Vagina (tissue), 2 donors: ENCODE data around the gene HOXC5. TPM values are rescaled to one million over a fixed set of nuclear protein-coding genes. Genes with fewer than 3 reads are reported as not detected.

Experiments used
- DNase-seq, 2 donors: peaks; one replicate each; pipeline ENCODE4 v3.0.0-alpha.2; 2017; ENCODE audit errors: extremely low spot score in 2 of 2
- H3K27ac ChIP-seq: fragments of 200-600 bp; sonication (generic); one replicate; pipeline ENCODE4 v1.5.1; 2019
- H3K27me3 ChIP-seq: fragments of 200-600 bp; sonication (generic); one replicate; pipeline ENCODE4 v1.5.1; 2019
- H3K36me3 ChIP-seq, 2 donors: fragments of 200-600 bp; sonication (generic); one replicate each; pipeline ENCODE4 v1.5.1; 2017 to 2019
- H3K4me1 ChIP-seq: fragments of 200-600 bp; sonication (generic); one replicate; pipeline ENCODE4 v1.5.1; 2019
- H3K4me3 ChIP-seq, 2 donors: fragments of 200-600 bp; sonication (generic); 1 replicate in 1 of 2; 2 replicates in 1 of 2; pipeline ENCODE4 v1.5.1; 2016 to 2019
- H3K9me3 ChIP-seq: fragments of 200-600 bp; sonication (generic); one replicate; pipeline ENCODE4 v1.5.1; 2019
- POLR2A ChIP-seq, 2 donors: fragments of 450-650 bp; IDR thresholded peaks; one replicate each; pipeline ENCODE4 v1.6.1; 2017; ENCODE audit warnings: antibody characterized with exemption in 2 of 2, mild to moderate bottlenecking in 2 of 2, moderate library complexity in 2 of 2
- POLR2AphosphoS5 ChIP-seq, 2 donors: sonication (generic); formaldehyde crosslinking; IDR thresholded peaks; one replicate each; pipeline ENCODE4 v1.9.0; 2017; ENCODE audit warnings: antibody characterized with exemption in 2 of 2, mild to moderate bottlenecking in 2 of 2, low read depth in 1 of 2; ENCODE audit not compliant: insufficient read depth in 1 of 2
- intact Hi-C: fragments of 100-400 bp; cut with DNase I; formaldehyde crosslinking; loops from one replicate; pipeline ENCODE4 v1.15.1; 2023
- total RNA-seq: library from RNA; depleted of rRNA; stranded (reverse); fragments of >200 nt; gene quantifications from one replicate; pipeline ENCODE4 v1.2.3, GENCODE V29; 2016
- TF ChIP-seq, protein P1 (sequence below), 3 experiments: fragments of 450-650 bp in 2 of 3; fragments of 200-600 bp in 1 of 3; sonication (generic) in 1 of 3; IDR thresholded peaks; one replicate each; pipeline ENCODE4 v1.5.1; 2017 to 2019; ENCODE audit warnings: antibody characterized with exemption in 3 of 3, mild to moderate bottlenecking in 2 of 3, moderate library complexity in 2 of 3

HOXC5 gene
- total RNA-seq, 1 donor from 2014 or later = not detected

DNA sequence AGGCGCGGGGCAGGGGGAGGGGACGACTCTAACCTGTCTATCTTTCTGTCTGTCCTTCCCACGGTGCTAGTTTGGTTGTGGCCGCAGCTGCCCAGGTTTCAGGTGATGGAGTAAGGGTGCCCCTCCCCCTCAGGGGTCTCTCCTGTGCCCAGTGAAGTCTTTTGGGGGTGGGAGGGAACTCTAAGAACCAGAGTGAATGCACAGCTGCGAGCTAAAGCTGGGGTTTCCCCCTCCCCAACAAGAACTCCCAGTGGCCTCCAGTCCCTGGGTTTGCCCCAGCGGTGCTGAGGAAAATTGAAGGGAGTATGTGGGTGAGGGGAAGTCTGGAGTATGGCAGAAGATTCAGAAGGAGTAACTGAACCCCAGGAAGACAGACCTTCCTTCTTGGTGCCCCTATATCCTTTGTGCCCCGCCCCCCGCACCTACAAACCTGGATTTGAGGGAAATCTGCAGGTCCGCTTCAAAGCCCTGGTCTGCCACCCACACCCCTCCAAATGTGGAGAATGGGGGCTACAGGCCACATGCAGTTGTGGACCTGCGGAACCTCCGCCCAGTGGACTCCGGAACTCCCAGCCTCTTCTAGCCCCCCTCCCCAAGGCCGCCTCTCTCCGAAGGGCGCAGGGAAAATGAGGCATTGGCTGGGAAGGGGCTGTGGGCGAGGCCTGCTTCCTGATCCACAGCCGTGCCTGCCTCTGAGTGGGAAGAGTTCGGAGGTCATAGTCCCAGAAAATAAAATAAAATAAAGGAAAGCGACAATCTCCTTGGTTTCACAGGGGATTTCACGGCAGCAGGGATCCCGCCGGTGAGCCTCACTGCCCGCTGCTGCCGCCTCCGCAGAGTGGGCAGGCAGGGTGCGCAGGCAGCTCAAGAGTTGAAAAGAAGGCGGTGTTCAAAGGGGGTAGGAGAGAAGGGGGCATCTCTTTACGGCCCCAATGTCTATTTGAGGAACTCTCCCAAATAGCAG lies 36.3 kb upstream of the HOXC5 start:
- peaks cover 61% of the 10 kb centered on the region for H3K27me3 ChIP-seq
- peaks cover 39% of the 10 kb centered on the region for H3K4me1 ChIP-seq

DNA sequence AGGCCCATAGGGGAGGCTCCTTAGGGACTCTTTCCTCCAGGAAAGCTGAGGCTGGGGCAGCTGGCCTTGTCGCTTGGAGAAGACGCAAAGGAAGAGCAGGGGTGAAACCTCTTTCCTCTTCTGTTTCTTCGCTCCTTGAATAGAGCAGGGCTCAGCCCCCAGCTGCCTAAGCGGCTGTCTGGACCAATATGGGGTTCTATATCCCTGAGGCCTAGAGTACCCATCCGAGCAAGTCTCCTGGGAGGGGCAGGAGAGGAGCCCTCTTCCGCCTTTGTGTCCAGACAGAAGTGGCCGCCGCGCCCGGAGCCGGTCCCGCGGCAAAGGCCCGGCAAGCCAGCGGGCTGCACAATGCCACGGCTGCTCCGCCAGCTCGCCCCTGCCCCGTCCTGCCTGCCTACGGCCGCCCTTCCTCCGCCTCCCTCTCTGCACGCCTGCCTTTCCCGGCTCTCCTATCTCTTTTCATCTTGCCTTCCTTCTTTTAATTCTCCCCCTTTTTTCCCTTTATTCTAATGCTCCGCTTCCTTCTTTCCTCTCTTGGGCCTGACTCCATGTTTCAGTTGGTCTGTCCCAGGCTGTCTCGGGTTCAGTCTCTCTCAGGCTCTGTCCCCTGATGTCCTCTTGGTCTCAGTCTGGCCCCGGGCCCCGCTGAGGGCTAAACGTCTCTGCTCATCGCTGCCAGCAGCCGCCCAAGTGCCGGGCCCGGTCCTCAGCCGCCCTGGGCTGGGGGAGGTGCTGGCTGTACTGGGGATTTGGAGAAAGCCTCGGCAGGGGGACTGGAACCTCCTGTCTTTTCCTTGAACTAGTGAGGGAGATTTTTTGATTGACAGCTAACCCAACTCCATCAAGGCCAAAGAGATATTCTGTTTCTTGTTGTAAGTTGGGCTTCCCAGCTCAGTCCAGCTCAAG lies 35.4 kb upstream of the HOXC5 start:
- Histone ChIP-seq H3K4me1 (peaks cover 39% of the 10 kb centered on the region), H3K9me3 (no peaks in the 10 kb centered on the region), H3K4me3 (no peak overlapping the region), H3K27ac (no peak overlapping the region), H3K36me3 (no peaks in the 10 kb centered on the region), H3K27me3 (peaks cover 63% of the 10 kb centered on the region)
- no peak for DNase-seq
- TF ChIP-seq, protein P1, sequence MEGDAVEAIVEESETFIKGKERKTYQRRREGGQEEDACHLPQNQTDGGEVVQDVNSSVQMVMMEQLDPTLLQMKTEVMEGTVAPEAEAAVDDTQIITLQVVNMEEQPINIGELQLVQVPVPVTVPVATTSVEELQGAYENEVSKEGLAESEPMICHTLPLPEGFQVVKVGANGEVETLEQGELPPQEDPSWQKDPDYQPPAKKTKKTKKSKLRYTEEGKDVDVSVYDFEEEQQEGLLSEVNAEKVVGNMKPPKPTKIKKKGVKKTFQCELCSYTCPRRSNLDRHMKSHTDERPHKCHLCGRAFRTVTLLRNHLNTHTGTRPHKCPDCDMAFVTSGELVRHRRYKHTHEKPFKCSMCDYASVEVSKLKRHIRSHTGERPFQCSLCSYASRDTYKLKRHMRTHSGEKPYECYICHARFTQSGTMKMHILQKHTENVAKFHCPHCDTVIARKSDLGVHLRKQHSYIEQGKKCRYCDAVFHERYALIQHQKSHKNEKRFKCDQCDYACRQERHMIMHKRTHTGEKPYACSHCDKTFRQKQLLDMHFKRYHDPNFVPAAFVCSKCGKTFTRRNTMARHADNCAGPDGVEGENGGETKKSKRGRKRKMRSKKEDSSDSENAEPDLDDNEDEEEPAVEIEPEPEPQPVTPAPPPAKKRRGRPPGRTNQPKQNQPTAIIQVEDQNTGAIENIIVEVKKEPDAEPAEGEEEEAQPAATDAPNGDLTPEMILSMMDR (IDR thresholded peaks at IDR 0.05) = no peak
- TF ChIP-seq POLR2AphosphoS5 (IDR thresholded peaks at IDR 0.05; ENCODE audit: insufficient read depth in 1 of 2, low read depth in 1 of 2) (no peak), POLR2A (IDR thresholded peaks at IDR 0.05) (no peak)
- intact Hi-C loops = no loop called here

More for the DNA sequence above, 36.3 kb upstream of the HOXC5 start:
- TF ChIP-seq POLR2AphosphoS5 (IDR thresholded peaks at IDR 0.05; ENCODE audit: insufficient read depth in 1 of 2, low read depth in 1 of 2) (no peak), POLR2A (IDR thresholded peaks at IDR 0.05) (no peak)
- TF ChIP-seq, protein P1 (IDR thresholded peaks at IDR 0.05) = no peak
- intact Hi-C loops = no loop called here
- no peak for DNase-seq
- H3K9me3 ChIP-seq = no peaks in the 10 kb centered on the region
- peak overlapping the region; percentile 43 to 51 for H3K4me3 ChIP-seq
- no peak overlapping the region for H3K27ac ChIP-seq
- no peaks in the 10 kb centered on the region for H3K36me3 ChIP-seq

DNA sequence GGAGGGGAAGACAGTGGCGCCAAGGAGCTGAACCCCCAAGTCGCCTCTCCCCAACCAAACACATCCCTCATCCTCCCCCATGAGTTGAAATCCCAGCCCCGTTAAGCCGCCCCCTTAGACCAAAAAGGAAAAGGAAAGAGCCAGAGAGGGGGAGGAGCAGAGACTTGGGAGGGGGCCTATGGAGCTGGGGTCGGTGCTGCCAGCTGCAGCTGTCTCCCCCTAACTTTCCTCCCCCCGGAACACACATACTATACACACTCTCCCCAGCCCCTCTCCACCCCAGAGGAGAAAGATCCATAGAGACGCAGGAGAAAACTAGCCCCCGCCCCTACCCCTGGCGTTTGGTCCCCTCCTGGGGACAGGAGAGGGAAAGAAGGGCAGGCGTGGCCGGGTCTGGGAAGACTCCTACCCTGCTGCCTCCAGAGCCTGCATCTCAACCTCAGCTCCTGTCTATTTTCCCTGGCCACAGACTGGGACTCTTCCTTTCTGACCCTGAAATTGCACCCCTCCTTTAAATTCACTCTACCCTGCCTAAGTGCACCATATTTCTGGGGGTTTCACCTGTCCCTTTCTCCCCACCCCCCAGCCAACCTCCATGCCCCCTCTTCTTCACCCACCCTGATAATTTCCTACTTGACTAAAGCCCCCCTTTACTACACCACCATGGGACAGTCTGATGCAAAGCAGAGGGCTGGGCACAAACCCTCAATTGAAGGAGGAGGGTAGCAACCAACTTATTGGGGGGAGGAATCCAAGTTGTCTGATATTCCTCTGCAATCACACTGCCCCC lies 34.5 kb upstream of the HOXC5 start:
- H3K4me3 ChIP-seq = no peak overlapping the region
- intact Hi-C loops = no loop called here
- TF ChIP-seq, protein P1 (IDR thresholded peaks at IDR 0.05) = no peak
- TF ChIP-seq POLR2A (IDR thresholded peaks at IDR 0.05) = no peak
- H3K36me3 ChIP-seq = no peaks in the 10 kb centered on the region
- H3K27ac ChIP-seq = no peak overlapping the region
- no peaks in the 10 kb centered on the region for H3K9me3 ChIP-seq
- DNase-seq = no peak
- peaks cover 39% of the 10 kb centered on the region for H3K4me1 ChIP-seq
- H3K27me3 ChIP-seq = peaks cover 57% of the 10 kb centered on the region

DNA sequence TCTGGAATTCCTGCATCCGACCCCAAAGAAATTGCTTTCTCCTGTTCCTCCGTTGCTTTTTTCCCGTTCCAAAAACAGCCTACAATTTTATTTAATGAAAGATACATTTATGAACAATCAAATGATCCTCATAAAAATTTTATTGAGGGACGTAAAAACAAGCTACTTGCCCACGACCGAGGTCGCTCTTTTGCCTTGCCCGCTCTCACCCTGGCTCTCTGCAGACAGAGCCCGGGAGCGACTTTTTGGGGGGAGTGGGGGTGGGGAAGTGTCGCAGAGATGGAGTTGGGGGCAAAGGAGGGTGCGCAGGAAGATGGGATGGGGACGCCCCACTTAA lies 34.0 kb upstream of the HOXC5 start:
- Histone ChIP-seq H3K4me3 (no peak overlapping the region), H3K9me3 (no peaks in the 10 kb centered on the region), H3K27ac (no peak overlapping the region), H3K36me3 (no peaks in the 10 kb centered on the region), H3K4me1 (peaks cover 39% of the 10 kb centered on the region), H3K27me3 (peaks cover 51% of the 10 kb centered on the region)
- no peak for TF ChIP-seq POLR2AphosphoS5 (IDR thresholded peaks at IDR 0.05; ENCODE audit: insufficient read depth in 1 of 2, low read depth in 1 of 2)
- intact Hi-C loops = no loop called here
- DNase-seq = no peak

DNA sequence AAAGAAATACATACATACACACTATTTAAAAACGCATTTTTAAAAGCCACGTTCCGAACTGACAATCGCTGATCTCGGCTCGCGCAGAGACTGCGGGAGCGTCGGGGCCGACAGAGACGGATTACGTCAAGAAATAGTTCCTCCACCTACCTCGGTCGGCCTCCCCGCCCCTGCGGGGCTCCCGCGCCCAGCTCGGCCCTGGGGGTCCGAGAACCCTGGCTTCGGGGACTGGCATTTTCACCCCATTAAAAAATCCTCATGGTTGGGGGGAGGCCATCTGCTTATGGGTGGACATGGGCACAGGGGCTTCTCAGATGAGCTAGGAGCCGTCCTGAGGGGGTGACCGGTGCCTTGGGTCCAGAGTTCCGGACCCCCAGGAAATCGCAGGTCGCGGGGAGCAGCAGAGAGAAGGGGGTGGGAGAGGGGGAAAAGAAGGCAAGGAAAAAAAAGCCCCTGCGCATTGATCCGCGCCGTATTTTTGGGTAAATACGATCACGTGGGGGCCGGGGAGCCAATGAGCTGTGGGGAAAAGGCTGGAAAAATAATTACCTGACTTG lies 33.2 kb upstream of the HOXC5 start:
- DNase-seq = no peak
- H3K27me3 ChIP-seq = peaks cover 43% of the 10 kb centered on the region
- intact Hi-C loops = no loop called here
- H3K36me3 ChIP-seq = no peaks in the 10 kb centered on the region
- TF ChIP-seq POLR2AphosphoS5 (IDR thresholded peaks at IDR 0.05; ENCODE audit: insufficient read depth in 1 of 2, low read depth in 1 of 2) = no peak
- TF ChIP-seq POLR2A (IDR thresholded peaks at IDR 0.05) = no peak
- H3K9me3 ChIP-seq = no peaks in the 10 kb centered on the region
- peak overlapping the region; percentile 25 to 31 for H3K4me3 ChIP-seq
- no peak overlapping the region for H3K27ac ChIP-seq
- H3K4me1 ChIP-seq = peaks cover 32% of the 10 kb centered on the region
